ENCODE data around the gene EHMT1.
A peak's percentile ranks its signal among the peaks of the same experiment; 100 is the strongest.

The EHMT1 gene

DNA sequence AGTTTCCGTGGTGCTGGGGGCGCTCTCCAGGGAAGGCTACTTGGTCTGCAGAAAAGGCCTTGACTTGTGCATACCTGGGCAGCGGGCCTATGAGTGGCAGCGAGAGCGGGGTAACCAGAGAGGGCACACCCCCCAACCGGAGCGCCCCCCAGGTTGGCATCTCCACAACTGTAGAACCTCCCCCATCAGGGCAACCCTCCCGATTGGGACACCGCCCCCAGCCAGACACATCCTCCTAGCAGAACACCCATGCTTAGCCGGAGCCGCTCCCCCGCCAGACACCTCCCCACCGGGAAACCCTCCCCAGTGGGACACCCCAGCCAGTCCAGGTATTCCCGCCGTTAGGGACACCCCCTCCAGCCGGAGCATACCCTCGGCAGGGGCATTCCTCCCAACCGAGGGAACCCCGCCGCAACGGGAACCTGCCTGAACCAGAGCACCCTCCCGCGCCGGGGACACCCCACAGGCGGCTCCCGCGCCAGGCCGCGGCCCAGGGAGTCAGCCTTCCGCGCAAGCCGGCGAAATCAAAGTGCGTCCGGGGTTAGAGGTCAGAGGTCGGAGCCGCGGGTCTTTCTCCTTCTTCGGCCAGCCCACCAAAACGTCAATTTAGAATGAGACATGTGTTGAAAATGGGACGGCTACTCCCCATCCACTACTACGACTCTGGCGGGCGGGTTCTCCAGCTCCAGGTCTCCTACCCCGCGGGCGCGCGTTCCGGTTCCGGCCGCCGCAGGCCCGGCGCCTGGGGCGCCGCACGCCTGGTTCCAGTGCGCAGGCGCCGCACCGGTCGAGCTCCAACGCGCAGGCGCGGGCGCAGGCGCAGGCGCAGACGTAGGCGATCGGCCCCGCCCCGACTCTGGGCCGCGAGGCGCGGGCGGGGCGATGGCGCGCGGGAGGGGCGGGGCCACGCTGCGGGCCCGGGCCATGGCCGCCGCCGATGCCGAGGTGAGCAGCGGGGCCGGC, at the start of gene EHMT1:
TSS of gene EHMT1 (plus strand) at position 901 of the 963 bp plus-strand sequence. CDS start at position 925, 24 bp downstream.
- Mint-ChIP-seq H3K9me3 (no peaks in the 10 kb centered on the region), H3K36me3 (peaks cover 59% of the 10 kb centered on the region), H3K4me3 (peak within 1 kb of the TSS; percentile 79), H3K4me1 (peaks cover 32% of the 10 kb centered on the region), H3K27ac (peak within 1 kb of the TSS; percentile 85)
- DNase-seq (ENCODE audit: low spot score in 2 of 2): peak; percentile 97 to 99
- peak; percentile 84 for ATAC-seq

DNA sequence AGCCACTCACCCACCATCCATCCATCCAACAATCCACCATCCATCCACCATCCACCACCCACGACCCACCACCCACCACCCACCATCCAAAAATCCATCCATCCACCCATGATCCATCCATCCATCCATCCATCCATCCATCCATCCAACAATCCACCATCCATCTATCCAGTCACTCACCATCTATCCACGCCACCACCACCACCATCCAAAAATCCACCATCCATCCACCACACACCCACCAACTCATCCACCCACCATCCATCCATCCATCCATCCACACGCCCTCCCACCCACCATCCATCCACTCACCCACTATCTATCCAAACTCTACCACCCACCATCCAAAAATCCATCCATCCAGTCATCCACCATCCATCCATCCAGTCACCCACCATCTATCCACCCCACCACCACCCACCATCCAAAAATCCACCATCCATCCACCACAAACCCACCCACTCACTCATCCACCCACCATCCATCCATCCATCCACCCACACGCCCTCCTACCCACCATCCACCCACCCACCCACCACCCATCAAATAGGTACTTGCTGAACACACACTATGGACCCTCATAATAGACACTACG, 49.1 kb upstream of the EHMT1 start:
- peaks cover 48% of the 10 kb centered on the region for H3K36me3 Mint-ChIP-seq
- no peak overlapping the region for H3K4me3 Mint-ChIP-seq
- no peaks in the 10 kb centered on the region for H3K9me3 Mint-ChIP-seq
- peaks cover 24% of the 10 kb centered on the region for H3K4me1 Mint-ChIP-seq
- no peak overlapping the region for H3K27ac Mint-ChIP-seq
- ATAC-seq: no peak
- DNase-seq (ENCODE audit: low spot score in 2 of 2): no peak

DNA sequence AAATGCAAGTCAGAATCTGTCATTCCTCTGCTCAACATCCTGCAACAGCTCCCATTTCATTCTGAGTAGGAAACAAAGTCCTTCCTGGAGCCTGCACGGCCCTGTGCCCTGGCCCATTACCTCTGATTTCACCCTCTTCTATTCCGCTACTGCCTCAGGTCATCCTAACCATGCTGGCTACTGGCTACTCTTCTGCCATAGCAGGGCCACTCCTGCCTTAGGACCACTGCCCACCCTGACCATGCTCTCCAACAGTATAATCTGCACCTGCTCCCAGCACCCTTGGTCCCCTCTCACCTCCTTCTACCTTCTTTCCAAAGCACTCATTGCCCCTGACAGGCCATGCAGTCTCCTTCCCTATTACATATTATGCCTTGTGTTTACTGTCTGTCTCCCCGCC, 48.2 kb upstream of the EHMT1 start:
- Mint-ChIP-seq H3K4me1 (peaks cover 32% of the 10 kb centered on the region), H3K36me3 (peaks cover 52% of the 10 kb centered on the region), H3K4me3 (no peak overlapping the region), H3K9me3 (no peaks in the 10 kb centered on the region), H3K27ac (no peak overlapping the region)
- ATAC-seq (no peak), DNase-seq (ENCODE audit: low spot score in 2 of 2) (no peak)

DNA sequence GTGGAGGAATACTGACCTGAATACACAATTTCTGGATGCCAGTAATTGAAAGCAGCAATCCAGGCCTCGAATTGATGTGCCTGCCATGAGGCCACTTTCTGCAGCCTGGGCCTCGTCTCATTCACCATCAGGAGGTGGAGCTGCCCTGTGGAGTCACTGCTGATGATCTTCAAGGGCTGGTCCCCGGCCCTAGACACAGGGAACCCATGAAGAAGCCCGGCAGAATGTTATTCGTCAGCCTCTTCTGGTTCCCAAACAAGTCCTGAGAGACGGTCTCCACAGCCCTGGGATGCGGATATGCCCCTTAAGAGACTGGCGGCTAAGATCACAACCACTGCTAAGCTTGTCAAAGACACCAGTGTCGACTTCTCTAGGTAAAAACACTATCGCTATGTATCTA, 44.6 kb upstream of the EHMT1 start:
- ATAC-seq: no peak
- H3K27ac Mint-ChIP-seq: peak overlapping the region; percentile 72
- no peaks in the 10 kb centered on the region for H3K9me3 Mint-ChIP-seq
- no peak overlapping the region for H3K4me3 Mint-ChIP-seq
- peaks cover 45% of the 10 kb centered on the region for H3K4me1 Mint-ChIP-seq
- DNase-seq (ENCODE audit: low spot score in 2 of 2): no peak
- H3K36me3 Mint-ChIP-seq: peaks cover 66% of the 10 kb centered on the region

DNA sequence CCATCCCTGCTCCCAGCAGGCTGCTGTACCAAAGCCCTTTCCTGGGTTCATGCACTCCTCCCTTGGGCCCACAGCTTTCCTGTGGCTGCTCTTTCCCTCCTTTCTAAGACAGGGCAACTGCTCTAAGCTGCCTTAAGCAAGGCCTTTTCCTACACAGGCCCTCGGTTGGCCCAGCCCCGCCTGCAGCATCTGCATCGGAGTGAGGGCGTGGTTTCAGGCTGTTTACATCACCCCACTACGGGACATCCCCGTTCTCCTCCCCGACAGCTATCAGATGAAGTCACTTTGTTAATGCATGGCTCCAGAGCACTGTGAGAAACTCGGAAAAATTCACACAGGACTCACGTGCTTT, 43.5 kb upstream of the EHMT1 start:
- ATAC-seq: peak; percentile 19
- no peaks in the 10 kb centered on the region for H3K9me3 Mint-ChIP-seq
- H3K36me3 Mint-ChIP-seq: peaks cover 64% of the 10 kb centered on the region
- H3K4me1 Mint-ChIP-seq: peaks cover 36% of the 10 kb centered on the region
- H3K27ac Mint-ChIP-seq: peak overlapping the region; percentile 72
- DNase-seq (ENCODE audit: low spot score in 2 of 2): no peak
- H3K4me3 Mint-ChIP-seq: peak overlapping the region; percentile 75

DNA sequence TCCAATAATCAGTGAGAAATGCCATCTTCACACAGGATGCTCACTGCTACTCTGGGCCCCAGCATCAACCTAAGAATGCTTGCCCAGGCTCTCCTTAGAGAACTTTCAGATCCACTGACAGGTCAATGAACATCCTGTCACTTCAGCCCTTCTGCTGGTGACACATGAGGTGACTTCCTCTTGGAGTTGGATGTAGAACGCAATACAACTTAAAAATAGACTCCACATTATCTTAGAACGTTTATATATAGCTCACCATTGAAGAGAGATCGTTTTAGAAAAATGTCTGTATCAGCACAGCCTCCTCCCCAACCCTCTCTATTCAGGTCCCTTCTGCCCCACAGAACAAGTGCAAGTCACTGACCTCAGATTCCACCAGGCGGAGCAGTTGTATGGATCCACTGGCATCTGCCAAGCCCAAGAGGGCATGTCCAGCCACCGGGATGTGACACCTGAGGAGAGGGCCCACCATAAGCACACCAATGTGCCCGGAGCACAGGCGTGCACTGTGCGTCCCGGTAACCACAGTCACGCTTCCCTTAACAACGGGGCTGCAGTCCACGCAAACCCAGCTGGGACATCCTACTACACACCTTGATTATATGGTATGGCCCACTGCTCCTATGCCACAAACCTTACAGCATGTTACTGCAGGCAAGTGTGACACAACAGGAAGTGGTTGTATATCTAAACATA, 42.9 kb upstream of the EHMT1 start:
- peaks cover 59% of the 10 kb centered on the region for H3K36me3 Mint-ChIP-seq
- peaks cover 31% of the 10 kb centered on the region for H3K4me1 Mint-ChIP-seq
- ATAC-seq (no peak), DNase-seq (ENCODE audit: low spot score in 2 of 2) (no peak)
- H3K9me3 Mint-ChIP-seq: no peaks in the 10 kb centered on the region
- peak overlapping the region; percentile 75 for H3K4me3 Mint-ChIP-seq
- H3K27ac Mint-ChIP-seq: peak overlapping the region; percentile 72

DNA sequence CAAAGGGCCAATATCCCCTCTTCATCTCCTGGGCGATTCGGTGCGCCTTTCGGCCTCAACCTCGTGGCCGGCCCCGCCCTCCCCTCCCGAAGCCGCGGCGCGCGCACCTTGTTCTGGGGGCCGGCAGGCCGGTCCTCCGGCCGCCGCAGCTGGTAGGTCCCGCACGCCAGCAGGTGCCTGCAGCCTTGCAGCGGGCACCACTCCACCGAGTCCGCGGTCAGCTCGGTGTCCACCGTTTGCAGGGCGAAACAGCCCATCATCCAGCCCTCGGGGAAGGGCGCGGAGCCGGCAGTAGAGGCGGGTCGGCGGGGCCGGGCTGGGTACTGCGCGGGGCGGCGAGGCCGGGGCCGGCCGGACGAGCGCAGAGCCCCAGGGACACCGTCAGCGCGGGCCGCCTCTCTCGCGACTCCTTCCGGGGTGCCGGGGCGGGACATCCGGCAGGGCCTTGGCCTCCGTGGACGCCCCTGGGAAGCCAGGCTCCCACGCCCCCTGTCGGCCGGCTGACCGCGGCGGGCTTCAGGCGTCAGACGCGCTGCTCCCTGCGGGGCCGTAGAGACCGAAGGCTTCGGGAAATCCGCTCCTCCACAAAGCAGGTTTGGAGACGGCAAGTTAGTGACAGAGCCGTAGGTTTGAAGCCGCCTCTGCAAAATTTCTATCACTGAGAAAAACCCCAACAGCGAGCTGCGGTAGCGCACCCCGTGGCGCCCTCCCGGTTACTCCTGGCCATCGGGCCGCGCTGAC, 40.1 kb upstream of the EHMT1 start, which contains the start of gene DPH7:
TSS of gene DPH7 (minus strand) at position 408 of the 741 bp plus-strand sequence. CDS start at position 260, 148 bp downstream.
- DNase-seq (ENCODE audit: low spot score in 2 of 2) (peak; percentile 97 to 98), ATAC-seq (peak; percentile 98)
- H3K9me3 Mint-ChIP-seq: no peaks in the 10 kb centered on the region
- peak within 1 kb of the TSS; percentile 78 for H3K27ac Mint-ChIP-seq
- H3K4me3 Mint-ChIP-seq: peak within 1 kb of the TSS; percentile 75
- peaks cover 45% of the 10 kb centered on the region for H3K36me3 Mint-ChIP-seq
- peaks cover 30% of the 10 kb centered on the region for H3K4me1 Mint-ChIP-seq

DNA sequence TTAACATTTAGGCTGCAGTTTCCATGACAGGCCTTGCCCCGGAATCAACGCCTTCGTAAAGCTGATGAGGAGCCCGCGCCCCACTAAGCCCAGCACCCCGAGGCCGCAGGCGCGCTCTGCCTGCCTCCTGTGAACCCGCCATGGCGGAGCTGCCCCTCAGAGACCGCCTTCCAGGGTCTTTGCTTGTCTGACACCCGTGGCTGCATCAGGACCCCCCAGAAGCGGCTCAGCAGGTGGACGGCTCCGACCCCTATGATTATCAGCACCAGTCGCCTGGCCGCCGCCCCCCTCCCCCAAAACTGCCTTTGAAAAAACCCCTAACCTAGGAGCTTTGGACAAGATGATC, 39.6 kb upstream of the EHMT1 start:
- DNase-seq (ENCODE audit: low spot score in 2 of 2): no peak
- peak overlapping the region; percentile 75 for H3K4me3 Mint-ChIP-seq
- ATAC-seq: no peak
- no peaks in the 10 kb centered on the region for H3K9me3 Mint-ChIP-seq
- no peak overlapping the region for H3K27ac Mint-ChIP-seq
- H3K4me1 Mint-ChIP-seq: peaks cover 30% of the 10 kb centered on the region
- H3K36me3 Mint-ChIP-seq: peaks cover 40% of the 10 kb centered on the region

DNA sequence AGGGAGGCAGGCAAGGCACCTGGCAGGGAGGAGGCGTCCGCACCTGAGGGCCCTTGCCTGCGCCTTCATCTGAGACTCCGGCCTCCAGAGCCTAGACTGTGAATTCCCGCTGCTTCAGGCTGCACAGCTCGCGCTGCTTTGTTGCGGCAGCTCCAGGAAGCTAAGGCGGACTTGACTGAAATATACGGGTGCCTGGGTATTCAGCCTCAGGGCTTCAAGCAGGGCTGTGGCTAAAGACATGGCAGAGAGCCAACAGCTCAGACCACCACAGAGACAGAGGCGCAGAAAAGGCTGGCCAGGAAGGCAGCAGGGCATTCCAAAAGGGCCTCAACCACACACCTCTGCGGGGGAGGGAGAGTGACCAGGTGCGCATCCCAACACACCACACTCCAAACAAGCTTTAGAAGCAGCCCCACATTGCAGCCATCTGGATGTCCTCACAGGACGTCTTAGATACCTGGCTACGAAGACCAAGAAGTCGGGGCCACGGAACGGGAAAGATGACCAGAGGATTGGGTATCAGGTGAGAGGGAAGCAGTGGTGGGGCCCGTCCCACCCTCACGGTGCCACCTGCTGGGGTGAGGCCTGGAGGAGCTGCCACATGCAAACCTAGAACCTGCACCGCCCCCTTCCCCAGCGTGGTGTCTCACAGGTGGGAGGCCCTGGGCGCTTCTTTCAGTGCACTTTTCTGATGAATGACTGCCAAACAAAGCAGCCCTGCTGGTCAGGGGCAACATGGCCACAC, 38.4 kb upstream of the EHMT1 start:
- ATAC-seq (no peak), DNase-seq (ENCODE audit: low spot score in 2 of 2) (no peak)
- Mint-ChIP-seq H3K27ac (no peak overlapping the region), H3K4me3 (no peak overlapping the region), H3K4me1 (peaks cover 23% of the 10 kb centered on the region), H3K36me3 (peaks cover 38% of the 10 kb centered on the region), H3K9me3 (no peaks in the 10 kb centered on the region)

DNA sequence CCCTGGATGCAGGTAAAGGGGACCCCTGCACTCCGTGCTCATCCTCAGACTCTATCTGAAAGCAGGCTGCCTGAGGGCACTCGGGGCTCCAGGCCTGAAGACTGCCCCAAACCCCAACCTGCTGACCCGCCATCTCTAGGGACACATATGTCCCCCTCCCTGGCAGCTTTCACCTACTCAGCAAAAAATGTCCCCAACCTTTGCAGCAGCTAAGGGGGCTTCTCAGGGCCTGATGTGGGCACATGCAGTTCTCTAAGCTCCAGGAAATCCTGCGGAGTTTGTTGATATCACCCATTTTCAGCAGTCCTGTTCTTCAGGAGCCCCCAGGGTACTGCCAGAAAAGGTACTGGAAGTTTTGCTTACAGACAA, 37.9 kb upstream of the EHMT1 start:
- Mint-ChIP-seq H3K36me3 (peaks cover 38% of the 10 kb centered on the region), H3K4me1 (peaks cover 17% of the 10 kb centered on the region), H3K9me3 (no peaks in the 10 kb centered on the region)

DNA sequence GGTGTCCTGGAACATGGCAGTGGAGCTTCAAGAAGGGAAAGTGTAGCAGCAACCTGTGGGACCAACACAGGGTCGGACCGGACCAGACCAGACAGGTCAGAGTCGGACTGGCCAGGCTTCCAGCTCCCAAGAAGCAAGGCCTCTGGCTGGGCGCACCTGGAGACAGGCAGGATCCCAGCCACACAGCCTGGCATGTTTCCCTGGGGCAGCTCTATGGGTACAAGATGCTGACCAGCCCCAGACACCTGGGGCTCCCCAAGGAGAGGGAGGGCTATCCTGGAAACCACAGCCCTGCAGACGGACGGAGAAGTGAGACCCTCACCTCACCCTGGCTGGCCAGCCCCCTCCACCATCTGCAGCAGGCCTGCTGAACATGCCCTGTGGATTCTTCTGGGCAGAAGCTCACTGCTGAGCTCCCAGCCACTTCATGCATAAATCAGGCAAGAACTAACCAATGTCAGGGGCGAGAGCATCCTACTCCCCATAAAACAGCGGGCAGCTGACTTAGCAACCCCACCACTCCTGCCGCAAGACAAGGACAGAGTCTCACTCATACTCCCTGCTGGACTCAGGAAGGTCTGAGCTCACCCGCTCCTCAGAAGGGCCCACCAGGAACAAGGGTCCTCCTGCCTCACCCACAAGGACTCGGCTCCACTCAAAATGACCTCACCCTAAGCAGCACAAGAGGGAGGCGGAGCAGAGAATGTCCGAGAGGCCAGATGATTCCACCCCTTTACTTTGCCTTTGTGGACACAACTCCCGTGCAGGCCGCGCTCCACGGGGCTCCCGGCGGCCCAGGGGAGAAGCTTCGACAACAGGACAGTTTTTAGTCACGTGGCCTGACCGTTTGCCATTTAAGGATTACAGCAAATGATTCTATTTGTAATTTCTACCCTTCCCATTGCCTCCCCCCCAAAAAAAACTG, 37.2 kb upstream of the EHMT1 start:
- Mint-ChIP-seq H3K9me3 (no peaks in the 10 kb centered on the region), H3K4me1 (peaks cover 11% of the 10 kb centered on the region), H3K36me3 (peaks cover 38% of the 10 kb centered on the region), H3K27ac (peak overlapping the region; percentile 14), H3K4me3 (no peak overlapping the region)
- no peak for DNase-seq (ENCODE audit: low spot score in 2 of 2)
- ATAC-seq: no peak

More for the DNA sequence above, 37.9 kb upstream of the EHMT1 start:
- no peak overlapping the region for H3K27ac Mint-ChIP-seq
- no peak overlapping the region for H3K4me3 Mint-ChIP-seq
- DNase-seq (ENCODE audit: low spot score in 2 of 2) (no peak), ATAC-seq (no peak)

DNA sequence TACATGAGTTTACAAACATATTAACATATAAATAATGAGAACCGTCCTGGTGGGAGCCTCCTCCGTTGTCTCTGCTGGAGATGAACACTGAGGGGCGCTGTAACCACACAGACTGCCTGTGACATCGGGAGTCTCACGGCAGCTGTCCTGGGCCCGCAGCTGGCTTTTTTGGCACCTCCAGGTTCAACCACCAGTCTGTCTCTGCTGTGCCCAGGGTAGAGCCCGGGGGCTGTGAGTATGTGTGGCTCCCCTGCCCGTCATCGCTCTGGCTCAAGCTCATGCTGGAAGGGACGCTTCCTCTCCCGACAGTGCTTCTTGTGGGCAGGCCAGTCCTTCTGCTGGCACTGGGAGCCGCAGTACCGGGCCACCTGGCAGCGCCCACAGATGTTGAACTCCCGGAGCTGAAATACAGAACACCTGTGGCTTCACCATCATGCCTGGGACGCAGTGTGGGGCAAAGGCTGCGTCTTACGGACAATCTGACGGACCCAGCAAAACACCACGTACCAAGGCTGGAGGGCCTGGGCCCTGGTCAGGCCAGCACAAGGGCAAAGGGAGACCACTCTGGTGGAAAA, 36.4 kb upstream of the EHMT1 start:
- peaks cover 42% of the 10 kb centered on the region for H3K36me3 Mint-ChIP-seq
- no peak overlapping the region for H3K4me3 Mint-ChIP-seq
- ATAC-seq: no peak
- no peak overlapping the region for H3K27ac Mint-ChIP-seq
- no peak for DNase-seq (ENCODE audit: low spot score in 2 of 2)
- peaks cover 6% of the 10 kb centered on the region for H3K4me1 Mint-ChIP-seq
- H3K9me3 Mint-ChIP-seq: no peaks in the 10 kb centered on the region

DNA sequence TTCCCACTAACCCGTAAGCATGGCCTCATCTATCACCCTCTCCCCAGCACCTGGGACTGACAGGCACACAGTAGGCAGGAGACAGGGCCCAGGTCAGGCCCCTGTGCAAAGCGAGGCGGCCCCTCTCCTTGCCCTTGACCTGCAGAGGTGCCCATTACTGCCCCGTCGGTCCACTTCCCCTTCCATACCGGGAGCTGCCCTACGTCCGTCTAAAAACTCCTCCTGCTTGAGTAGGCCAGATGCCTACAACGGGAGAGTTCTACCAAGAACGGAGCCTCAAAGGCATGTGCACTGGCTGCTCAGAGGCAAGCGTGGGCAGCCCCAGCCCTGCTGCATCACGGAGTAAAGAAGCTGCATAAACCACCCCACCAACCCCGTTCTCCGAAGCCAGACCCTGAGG, 35.5 kb upstream of the EHMT1 start:
- Mint-ChIP-seq H3K27ac (peak overlapping the region; percentile 48), H3K4me3 (no peak overlapping the region), H3K4me1 (peaks cover 8% of the 10 kb centered on the region), H3K9me3 (no peaks in the 10 kb centered on the region), H3K36me3 (peaks cover 52% of the 10 kb centered on the region)
- no peak for DNase-seq (ENCODE audit: low spot score in 2 of 2)
- no peak for ATAC-seq
